GM12874 (cell line): Measurements from ENCODE around the gene CLASP2.

Experiments used
- CTCF ChIP-seq: IDR thresholded peaks from 2 replicates; pipeline ENCODE4 v1.5.1; 2011; ENCODE audit warnings: low read depth, mild to moderate bottlenecking, control low read depth, low read length, moderate library complexity; ENCODE audit not compliant: insufficient read depth

CLASP2 gene

DNA sequence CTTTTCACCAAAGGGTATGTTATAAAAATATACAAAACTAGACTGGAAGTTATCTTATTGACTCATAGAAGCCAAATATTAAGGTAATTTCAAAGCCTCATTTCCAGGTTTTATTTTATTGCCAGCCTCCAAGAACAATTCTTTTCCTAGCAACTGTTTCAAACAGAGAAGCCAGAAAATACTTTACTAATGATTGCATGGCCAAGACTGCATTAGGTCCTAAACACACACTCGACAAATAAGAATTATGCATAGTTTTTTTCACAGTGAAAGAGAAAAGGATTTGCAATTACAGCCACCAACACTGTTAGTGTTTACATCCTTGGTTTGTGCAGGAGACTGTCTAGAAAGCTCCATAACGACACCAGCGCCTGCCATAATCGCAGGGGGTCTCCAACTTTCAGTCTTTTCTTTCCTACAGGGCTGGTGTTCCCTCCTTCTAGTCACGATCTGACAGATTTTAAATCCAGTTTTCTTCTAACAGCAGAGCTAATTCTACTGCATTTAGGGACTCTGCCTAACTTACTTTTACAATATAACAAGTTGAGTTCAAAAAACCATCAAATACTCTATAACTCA lies 58.1 kb downstream of the CLASP2 start:
- TF ChIP-seq CTCF = no peak

DNA sequence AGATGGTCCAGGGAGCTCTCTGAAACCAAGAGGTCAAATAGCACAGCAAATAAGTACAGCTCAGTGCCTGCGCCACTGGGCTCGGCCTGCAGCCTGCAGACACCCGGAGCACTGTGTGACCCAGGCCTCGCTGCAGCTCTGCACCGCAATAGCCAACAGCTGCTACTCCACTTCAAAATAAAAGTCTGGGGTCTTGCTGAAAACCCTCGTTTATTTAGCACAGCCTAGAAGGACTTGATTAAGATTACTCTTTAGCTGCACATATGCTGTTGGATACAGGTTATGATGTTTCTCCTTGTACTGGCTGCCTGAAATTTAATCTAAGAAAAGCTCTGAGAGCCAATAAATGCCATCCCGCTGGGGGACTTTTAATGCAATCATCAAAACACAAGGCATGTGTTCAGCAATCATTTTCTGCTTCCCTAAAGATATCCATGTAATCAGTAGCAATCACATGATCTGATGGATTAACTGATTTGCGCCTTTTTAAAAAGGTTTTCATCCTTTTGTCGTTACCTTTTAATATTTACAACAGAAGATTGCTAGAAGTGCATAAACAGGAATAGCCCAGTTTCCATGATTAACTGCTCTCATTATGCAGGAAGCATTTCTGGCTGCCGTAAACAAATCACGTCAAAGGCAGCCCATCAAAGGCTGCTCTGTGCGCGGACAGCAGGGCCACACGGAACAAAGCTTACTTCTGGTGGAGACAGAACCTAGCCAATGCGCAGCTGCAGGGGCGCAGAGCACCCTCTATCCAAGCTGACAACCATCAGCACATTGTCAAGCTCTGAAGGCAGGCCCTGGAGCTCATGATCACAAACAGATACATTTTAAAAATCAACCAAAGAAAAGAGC lies 58.8 kb downstream of the CLASP2 start:
- TF ChIP-seq CTCF = no peak

DNA sequence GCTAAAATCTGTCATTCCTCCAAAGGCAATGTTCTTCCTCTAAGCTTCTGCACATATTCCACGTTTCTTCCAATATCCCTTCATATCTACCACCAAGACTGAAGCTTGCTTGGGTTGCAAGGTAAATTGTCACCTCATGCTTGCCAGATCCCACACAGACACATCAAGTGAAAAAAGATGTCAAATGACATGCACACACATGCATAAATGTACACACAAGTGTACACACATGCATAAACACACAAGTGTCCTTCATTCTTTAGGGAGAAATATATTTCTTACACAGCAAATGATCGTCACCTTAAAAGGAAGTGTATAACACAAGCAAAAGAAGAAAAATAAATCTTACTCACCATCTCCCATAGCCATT lies 59.4 kb downstream of the CLASP2 start:
- TF ChIP-seq CTCF = no peak

DNA sequence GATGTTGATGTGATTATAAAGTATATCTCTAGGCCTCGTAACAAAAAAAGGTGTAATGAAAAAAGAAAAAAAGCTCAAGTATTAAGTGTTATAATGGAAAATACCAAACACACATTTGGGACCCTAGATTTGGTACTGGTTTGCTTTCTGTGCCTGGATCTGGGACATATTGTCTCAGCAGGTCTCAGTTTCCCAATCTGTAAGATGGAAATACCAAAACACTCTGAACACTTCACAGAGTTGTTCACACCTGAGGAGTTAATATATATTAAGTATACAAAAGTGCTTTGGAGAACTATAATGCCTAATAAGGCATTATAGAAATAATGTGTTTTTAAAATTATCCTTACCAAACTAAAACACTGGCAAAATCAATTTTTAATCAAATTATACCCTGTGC lies 60.0 kb downstream of the CLASP2 start:
- no peak for TF ChIP-seq CTCF

DNA sequence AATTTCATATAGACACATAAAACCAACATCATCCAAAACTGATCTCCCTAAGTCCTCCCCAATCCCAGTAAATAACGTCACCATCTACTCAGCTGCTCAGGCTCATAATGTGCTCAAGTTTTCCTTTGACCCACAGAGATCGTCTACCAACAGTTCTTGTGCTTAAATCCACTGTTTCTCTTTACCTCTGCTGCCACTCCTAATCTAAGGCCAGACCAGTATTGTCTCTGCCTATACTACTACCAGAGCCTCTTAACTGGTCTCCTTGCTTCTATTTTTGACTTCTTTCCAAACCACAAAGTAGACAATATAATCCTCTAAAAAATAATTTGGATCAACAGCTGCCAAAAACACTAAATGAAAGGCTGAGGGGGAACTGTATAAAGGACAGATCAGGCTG lies 65.3 kb downstream of the CLASP2 start:
- no peak for TF ChIP-seq CTCF

DNA sequence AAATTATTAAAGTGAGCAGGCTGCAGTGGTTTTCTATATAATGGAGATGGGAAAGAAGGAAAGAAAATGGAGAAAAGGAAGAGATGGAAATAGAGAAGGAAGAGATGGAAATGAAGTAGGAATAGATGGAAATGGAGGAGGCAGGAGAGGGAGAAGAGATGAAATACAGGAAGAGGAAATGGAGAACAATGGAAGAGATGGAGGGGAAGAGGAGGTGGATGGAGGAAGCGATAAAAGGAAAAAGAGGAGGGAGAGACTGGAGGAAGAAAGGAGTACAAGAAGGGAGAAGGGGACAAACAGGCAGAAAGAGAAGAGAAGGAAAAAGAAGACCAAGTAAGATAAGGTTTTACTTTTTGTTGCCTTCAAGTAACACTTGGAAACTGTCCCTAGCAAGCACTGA lies 67.6 kb downstream of the CLASP2 start:
- TF ChIP-seq CTCF = no peak

GRCh38 chr3:33648793-33649192 lies 69.3 kb downstream of the CLASP2 start:
- no peak for TF ChIP-seq CTCF
